Coronary artery (tissue), 2 donors: ENCODE results near the gene HRC.
A peak's percentile ranks its signal among the peaks of the same experiment; 100 is the strongest.

Experiments used
- DNase-seq: peaks from one replicate; pipeline ENCODE4 v3.0.0-alpha.2; 2017; ENCODE audit warnings: low spot score
- H3K27ac ChIP-seq, 2 donors: fragments of 200-600 bp; sonication (generic); one replicate each; pipeline ENCODE4 v1.5.1; 2016 to 2019
- H3K4me3 ChIP-seq: fragments of 200-600 bp; sonication (generic); 2 replicates; pipeline ENCODE4 v1.5.1; 2016; ENCODE audit warnings: mild to moderate bottlenecking, moderate library complexity
- CTCF ChIP-seq: fragments of 200-600 bp; sonication (generic); IDR thresholded peaks from one replicate; pipeline ENCODE4 v1.5.1; 2019; ENCODE audit warnings: antibody characterized with exemption

Gene HRC

DNA sequence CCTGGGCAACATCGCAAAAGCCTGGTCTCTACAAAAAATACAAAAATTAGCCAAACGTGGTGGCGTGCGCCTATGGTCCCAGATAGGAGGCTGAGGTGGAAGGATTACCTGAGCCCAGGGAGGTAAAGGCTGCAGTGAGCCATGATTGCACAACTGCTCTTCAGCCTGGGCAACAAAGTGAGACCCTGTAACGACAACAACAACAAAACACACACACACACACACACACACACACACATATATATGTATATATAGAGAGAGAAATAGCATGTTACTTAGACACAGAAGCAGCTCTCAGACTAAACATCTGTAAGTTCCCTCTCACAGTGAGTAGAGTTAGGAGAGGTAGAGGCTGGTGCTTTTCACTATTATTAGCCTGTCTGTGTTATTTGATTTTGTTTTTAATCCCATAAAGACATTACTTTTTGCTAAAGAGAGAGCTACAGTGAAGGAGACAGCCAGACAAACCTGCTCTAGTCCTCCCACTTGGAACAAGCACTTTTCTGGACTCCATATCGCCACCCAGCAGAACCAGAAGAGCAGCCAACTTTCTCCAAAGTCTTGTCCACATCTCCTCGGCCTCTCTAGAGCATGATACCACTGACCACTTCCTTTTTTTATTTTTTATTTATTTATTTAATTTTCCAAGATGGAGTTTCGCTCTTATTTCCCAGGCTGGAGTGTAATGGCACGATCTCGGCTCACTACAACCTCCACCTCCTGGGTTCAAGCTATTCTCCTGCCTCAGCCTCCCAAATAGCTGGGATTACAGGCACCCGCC is 43.8 kb downstream of the HRC start:
- Histone ChIP-seq H3K4me3 (no peak overlapping the region), H3K27ac (no peak overlapping the region)
- DNase-seq: no peak
- TF ChIP-seq CTCF: no peak

DNA sequence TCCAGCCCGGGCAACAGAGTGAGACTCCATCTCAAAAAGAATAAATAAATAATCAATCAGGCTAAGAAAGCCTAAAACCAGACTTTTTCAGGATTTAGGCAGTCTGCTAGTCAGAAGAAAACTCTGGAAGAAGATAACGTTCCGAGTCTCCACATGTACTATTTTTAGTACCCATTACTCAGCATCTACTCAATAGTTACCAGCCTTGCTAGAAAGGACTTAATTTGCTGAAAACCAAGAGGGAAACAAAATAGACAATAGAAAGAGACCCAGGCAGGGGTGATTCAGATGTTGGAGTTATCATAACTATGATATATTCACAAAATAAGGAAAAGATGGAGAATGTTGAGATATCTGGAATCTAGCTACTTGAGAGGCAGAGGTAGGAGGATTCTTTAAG is 44.6 kb downstream of the HRC start:
- Histone ChIP-seq H3K27ac (peak overlapping the region; percentile 50 to 67), H3K4me3 (no peak overlapping the region)
- no peak for TF ChIP-seq CTCF
- no peak for DNase-seq

GRCh38 chr19:49109569-49110233 is 45.5 kb downstream of the HRC start:
- H3K4me3 ChIP-seq: no peak overlapping the region
- H3K27ac ChIP-seq: peak overlapping the region; percentile 50 to 67
- no peak for DNase-seq
- TF ChIP-seq CTCF: no peak

- Histone ChIP-seq H3K27ac (no peak overlapping the region), H3K4me3 (no peak overlapping the region)
- TF ChIP-seq CTCF: no peak
- no peak for DNase-seq
Measured at GRCh38 chr19:49109051-49109450, 46.1 kb downstream of the HRC start.

DNA sequence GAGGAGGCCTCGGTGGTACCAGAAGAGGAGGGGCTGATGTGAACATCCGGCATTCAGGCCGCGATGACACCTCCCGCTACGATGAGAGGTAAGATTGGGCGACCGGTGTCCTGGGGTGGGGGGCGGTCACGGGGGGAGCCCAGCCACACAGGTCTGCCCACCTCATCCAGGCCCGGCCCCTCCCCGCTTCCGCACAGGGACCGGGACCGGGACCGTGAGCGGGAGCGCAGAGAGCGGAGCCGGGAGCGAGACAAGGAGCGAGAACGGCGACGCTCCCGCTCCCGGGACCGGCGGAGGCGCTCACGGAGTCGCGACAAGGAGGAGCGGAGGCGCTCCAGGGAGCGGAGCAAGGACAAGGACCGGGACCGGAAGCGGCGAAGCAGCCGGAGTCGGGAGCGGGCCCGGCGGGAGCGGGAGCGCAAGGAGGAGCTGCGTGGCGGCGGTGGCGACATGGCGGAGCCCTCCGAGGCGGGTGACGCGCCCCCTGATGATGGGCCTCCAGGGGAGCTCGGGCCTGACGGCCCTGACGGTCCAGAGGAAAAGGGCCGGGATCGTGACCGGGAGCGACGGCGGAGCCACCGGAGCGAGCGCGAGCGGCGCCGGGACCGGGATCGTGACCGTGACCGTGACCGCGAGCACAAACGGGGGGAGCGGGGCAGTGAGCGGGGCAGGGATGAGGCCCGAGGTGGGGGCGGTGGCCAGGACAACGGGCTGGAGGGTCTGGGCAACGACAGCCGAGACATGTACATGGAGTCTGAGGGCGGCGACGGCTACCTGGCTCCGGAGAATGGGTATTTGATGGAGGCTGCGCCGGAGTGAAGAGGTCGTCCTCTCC is 47.4 kb downstream of the HRC start:
- no peak for DNase-seq
- H3K4me3 ChIP-seq: no peak overlapping the region
- H3K27ac ChIP-seq: no peak overlapping the region
- TF ChIP-seq CTCF: no peak

- no peak overlapping the region for H3K27ac ChIP-seq
- DNase-seq: no peak
- no peak overlapping the region for H3K4me3 ChIP-seq
- TF ChIP-seq CTCF: peak; percentile 57
Measured at GRCh38 chr19:49106648-49107135, 48.5 kb downstream of the HRC start.
